GM21717 (cell line): ENCODE results near the gene NELL1.
"Not testable (repeated sequence)": the region's sequence is repeated elsewhere in the genome, so short reads cannot be mapped to it uniquely, and the experiment has no call there.

ENCODE experiments used
- ATAC-seq: cut with Tn5 transposase; IDR thresholded peaks from one replicate; pipeline ENCODE4 v1.9.1; 2021; ENCODE audit warnings: mild to moderate bottlenecking, moderate library complexity; ENCODE audit not compliant: unreplicated experiment

Gene NELL1

GRCh38 chr11:20762116-20762844 is 92.9 kb downstream of the NELL1 start:
- no peak for ATAC-seq

GRCh38 chr11:20762980-20763379 is 93.6 kb downstream of the NELL1 start:
- ATAC-seq: no peak

GRCh38 chr11:20770414-20770946 is 101.1 kb downstream of the NELL1 start:
- no peak for ATAC-seq

- no peak for ATAC-seq
These were observed 101.6 kb downstream of the NELL1 start for GRCh38 chr11:20771026-20771425.

- ATAC-seq: no peak
These were observed 102.3 kb downstream of the NELL1 start for GRCh38 chr11:20771681-20772080.

GRCh38 chr11:20775331-20775730 is 105.9 kb downstream of the NELL1 start:
- no peak for ATAC-seq

- no peak for ATAC-seq
These were observed 113.4 kb downstream of the NELL1 start for GRCh38 chr11:20782775-20783174.

GRCh38 chr11:20783220-20783619 is 113.8 kb downstream of the NELL1 start:
- ATAC-seq: no peak

- no peak for ATAC-seq
These were observed 121.2 kb downstream of the NELL1 start for GRCh38 chr11:20790622-20791021.

- no peak for ATAC-seq
These were observed 125.6 kb downstream of the NELL1 start for GRCh38 chr11:20795005-20795404.

GRCh38 chr11:20808328-20808727 is 138.9 kb downstream of the NELL1 start:
- ATAC-seq: no peak

GRCh38 chr11:20821046-20821445 is 151.7 kb downstream of the NELL1 start:
- no peak for ATAC-seq

GRCh38 chr11:20821470-20821869 is 152.1 kb downstream of the NELL1 start:
- ATAC-seq: no peak

- ATAC-seq: no peak
These were observed 155.4 kb downstream of the NELL1 start for GRCh38 chr11:20824773-20825172.

- ATAC-seq: no peak
These were observed 166.2 kb downstream of the NELL1 start for GRCh38 chr11:20835561-20835960.

GRCh38 chr11:20839231-20839630 is 169.8 kb downstream of the NELL1 start:
- ATAC-seq: no peak

GRCh38 chr11:20840341-20840740 is 171.0 kb downstream of the NELL1 start:
- no peak for ATAC-seq

GRCh38 chr11:20844216-20844615 is 174.8 kb downstream of the NELL1 start:
- no peak for ATAC-seq

- ATAC-seq: no peak
These were observed 175.2 kb downstream of the NELL1 start for GRCh38 chr11:20844630-20845029.

GRCh38 chr11:20854215-20854955 is 185.0 kb downstream of the NELL1 start:
- no peak for ATAC-seq

GRCh38 chr11:20861322-20861721 is 191.9 kb downstream of the NELL1 start:
- ATAC-seq: no peak

- ATAC-seq: not testable (repeated sequence)
These were observed 192.9 kb downstream of the NELL1 start for GRCh38 chr11:20862263-20862662.
